NCI-H2107 (cell line): ENCODE measurements around the gene GBA2.

Experiments used
- DNase-seq: peaks from one replicate; lab custom pipeline; 2025; lab: John Stamatoyannopoulos, UW

GBA2 gene

GRCh38 chr9:35737143-35737542 lies 11.9 kb downstream of the GBA2 start:
- DNase-seq = no peak

GRCh38 chr9:35736201-35736633 lies 12.8 kb downstream of the GBA2 start:
- peak; percentile 39 for DNase-seq

- no peak for DNase-seq
These were observed 14.9 kb downstream of the GBA2 start for GRCh38 chr9:35734096-35734495.

GRCh38 chr9:35732800-35733541 lies 16.1 kb downstream of the GBA2 start:
- DNase-seq = peak; percentile 8

GRCh38 chr9:35732185-35732799 lies 16.7 kb downstream of the GBA2 start, which contains the start of the genes CREB3 and TLN1:
CREB3 (plus strand) TSS chr9:35732666; CDS start chr9:35732773, 107 bp downstream.
TLN1 (minus strand) TSS chr9:35732195; CDS start chr9:35725694, 6,501 bp downstream.
- peak; percentile 94 for DNase-seq

GRCh38 chr9:35731415-35732184 lies 17.4 kb downstream of the GBA2 start:
- DNase-seq = no peak

- no peak for DNase-seq
These were observed 18.6 kb downstream of the GBA2 start for GRCh38 chr9:35730486-35730854.

- peak; percentile 27 for DNase-seq
These were observed 19.1 kb downstream of the GBA2 start for GRCh38 chr9:35729700-35730485.

GRCh38 chr9:35729101-35729500 lies 19.9 kb downstream of the GBA2 start:
- DNase-seq = no peak

- no peak for DNase-seq
These were observed 20.7 kb downstream of the GBA2 start for GRCh38 chr9:35728041-35728971.

- DNase-seq = no peak
These were observed 21.4 kb downstream of the GBA2 start for GRCh38 chr9:35727676-35728040.

- DNase-seq = no peak
These were observed 22.1 kb downstream of the GBA2 start for GRCh38 chr9:35726931-35727330.

GRCh38 chr9:35725362-35725761 lies 23.7 kb downstream of the GBA2 start:
- no peak for DNase-seq

GRCh38 chr9:35723908-35724307 lies 25.1 kb downstream of the GBA2 start:
- no peak for DNase-seq

GRCh38 chr9:35723426-35723825 lies 25.6 kb downstream of the GBA2 start:
- DNase-seq = no peak

- no peak for DNase-seq
These were observed 29.5 kb downstream of the GBA2 start for GRCh38 chr9:35719546-35719945.

- no peak for DNase-seq
These were observed 30.1 kb downstream of the GBA2 start for GRCh38 chr9:35718721-35719511.

GRCh38 chr9:35717132-35717870 lies 31.7 kb downstream of the GBA2 start:
- no peak for DNase-seq

GRCh38 chr9:35716230-35716629 lies 32.8 kb downstream of the GBA2 start:
- no peak for DNase-seq
